Stimulated activated CD8-positive, alpha-beta memory T cell treated with anti-CD3 and anti-CD28 coated beads, Interleukin-2, amount 100 ng/mL, for 48 hours (primary cell): ENCODE results near the gene C17orf75.

Experiments
- DNase-seq, 2 donors: peaks; one replicate each; pipeline ENCODE4 v3.0.0-alpha.2; 2020; ENCODE audit warnings: low read depth in 2 of 2

The C17orf75 gene

GRCh38 chr17:32305049-32305448, 36.9 kb downstream of the C17orf75 start:
- DNase-seq, result no peak

GRCh38 chr17:32303781-32304288, 38.1 kb downstream of the C17orf75 start:
- DNase-seq, result no peak

GRCh38 chr17:32302860-32303649, 38.9 kb downstream of the C17orf75 start:
- DNase-seq, result no peak

GRCh38 chr17:32302037-32302436, 39.9 kb downstream of the C17orf75 start:
- no peak for DNase-seq

- DNase-seq, result no peak
These were observed 42.3 kb downstream of the C17orf75 start for GRCh38 chr17:32299580-32300164.

- no peak for DNase-seq
These were observed 43.0 kb downstream of the C17orf75 start for GRCh38 chr17:32298721-32299579.

- DNase-seq, result no peak
These were observed 43.7 kb downstream of the C17orf75 start for GRCh38 chr17:32298298-32298697.

- no peak for DNase-seq
These were observed 44.1 kb downstream of the C17orf75 start for GRCh38 chr17:32297860-32298259.

- no peak for DNase-seq
These were observed 44.5 kb downstream of the C17orf75 start for GRCh38 chr17:32297424-32297823.

- no peak for DNase-seq
These were observed 49.9 kb downstream of the C17orf75 start for GRCh38 chr17:32292094-32292493.

GRCh38 chr17:32289471-32290070, 52.4 kb downstream of the C17orf75 start:
- no peak for DNase-seq

- no peak for DNase-seq
These were observed 53.4 kb downstream of the C17orf75 start for GRCh38 chr17:32288615-32289014.

- no peak for DNase-seq
These were observed 54.0 kb downstream of the C17orf75 start for GRCh38 chr17:32287804-32288511.

GRCh38 chr17:32286518-32286900, 55.5 kb downstream of the C17orf75 start:
- no peak for DNase-seq

- DNase-seq, result no peak
These were observed 56.0 kb downstream of the C17orf75 start for GRCh38 chr17:32285746-32286517.

- DNase-seq, result no peak
These were observed 56.7 kb downstream of the C17orf75 start for GRCh38 chr17:32285306-32285705.

GRCh38 chr17:32283745-32284201, 58.2 kb downstream of the C17orf75 start:
- DNase-seq, result no peak

- DNase-seq, result no peak
These were observed 60.9 kb downstream of the C17orf75 start for GRCh38 chr17:32281011-32281451.

- no peak for DNase-seq
These were observed 61.9 kb downstream of the C17orf75 start for GRCh38 chr17:32279891-32280716.
